Uterus (tissue), 4 donors: ENCODE data around the gene COL4A1. TPM values are rescaled to one million over a fixed set of nuclear protein-coding genes. Genes with fewer than 3 reads are reported as not detected.

Source experiments
- DNase-seq, 2 donors: peaks; one replicate each; pipeline ENCODE4 v3.0.0-alpha.2; 2019 to 2020
- H3K27ac ChIP-seq, 2 donors: fragments of 200-600 bp; sonication (generic); 1 replicate in 1 of 2; 2 replicates in 1 of 2; pipeline ENCODE4 v1.5.1; 2016 to 2018
- H3K27me3 ChIP-seq, 2 donors: fragments of 200-600 bp; sonication (generic); one replicate each; pipeline ENCODE4 v1.5.1; 2018 to 2019; ENCODE audit warnings: control low read depth in 1 of 2
- H3K36me3 ChIP-seq, 2 donors: fragments of 200-600 bp; sonication (generic); one replicate each; pipeline ENCODE4 v1.5.1; 2019; ENCODE audit warnings: control low read depth in 1 of 2
- H3K4me1 ChIP-seq, 2 donors: fragments of 200-600 bp; sonication (generic); one replicate each; pipeline ENCODE4 v1.5.1; 2018 to 2019; ENCODE audit warnings: control low read depth in 1 of 2
- H3K4me3 ChIP-seq, 2 donors: fragments of 200-600 bp; sonication (generic); 1 replicate in 1 of 2; 2 replicates in 1 of 2; pipeline ENCODE4 v1.5.1; 2018 to 2019; ENCODE audit warnings: mild to moderate bottlenecking in 1 of 2
- H3K9me3 ChIP-seq, 2 donors: fragments of 200-600 bp; sonication (generic); one replicate each; pipeline ENCODE4 v1.5.1; 2019; ENCODE audit warnings: control low read depth in 1 of 2
- CTCF ChIP-seq, 4 experiments: fragments of 200-600 bp in 2 of 4; fragments of 450-650 bp in 2 of 4; sonication (generic) in 2 of 4; IDR thresholded peaks; one replicate each; pipeline ENCODE4 v1.5.1; 2016 to 2019; ENCODE audit warnings: antibody characterized with exemption in 4 of 4, mild to moderate bottlenecking in 2 of 4, moderate library complexity in 1 of 4
- POLR2A ChIP-seq, 2 donors: fragments of 450-650 bp; IDR thresholded peaks; one replicate each; pipeline ENCODE4 v1.6.1; 2016; ENCODE audit warnings: antibody characterized with exemption in 2 of 2, mild to moderate bottlenecking in 1 of 2, moderate library complexity in 1 of 2
- intact Hi-C: fragments of 100-400 bp; cut with DNase I; formaldehyde crosslinking; loops from one replicate; pipeline ENCODE4 v1.15.1; 2023; ENCODE audit warnings: low total_unique reads
- total RNA-seq, 4 donors: library from RNA; depleted of rRNA in 3 of 4; stranded (reverse); fragments of >200 nt in 3 of 4; gene quantifications; one replicate each; pipeline versions ENCODE4 v1.1.0 to v1.2.4, GENCODE V29; 2014 to 2023
- donor health status: DM: yes; HTN: yes; CAD: no.

Gene COL4A1
- total RNA-seq, 4 donors from 2014 or later = 164 to 737 (median 209) TPM

GRCh38 chr13:110266983-110267382 lies 40.0 kb downstream of the COL4A1 start:
- H3K9me3 ChIP-seq = no peaks in the 10 kb centered on the region
- TF ChIP-seq CTCF (IDR thresholded peaks at IDR 0.05) (no peak), POLR2A (IDR thresholded peaks at IDR 0.05) (no peak)
- no peaks in the 10 kb centered on the region for H3K36me3 ChIP-seq
- H3K27ac ChIP-seq = peak overlapping the region in 1 of 2 donors; percentile 63
- peak in 1 of 2 donors; percentile 17 for DNase-seq
- H3K27me3 ChIP-seq = no peaks in the 10 kb centered on the region
- peaks cover 0 to 8% of the 10 kb centered on the region in 2 donors for H3K4me1 ChIP-seq
- H3K4me3 ChIP-seq = no peak overlapping the region
- intact Hi-C loops = no loop called here

GRCh38 chr13:110266431-110266809 lies 40.5 kb downstream of the COL4A1 start:
- H3K27ac ChIP-seq = peak overlapping the region; percentile 63 to 64
- TF ChIP-seq CTCF (IDR thresholded peaks at IDR 0.05) = no peak
- no peak for TF ChIP-seq POLR2A (IDR thresholded peaks at IDR 0.05)
- intact Hi-C loops = no loop called here
- H3K27me3 ChIP-seq = no peaks in the 10 kb centered on the region
- peaks cover 0 to 12% of the 10 kb centered on the region in 2 donors for H3K4me1 ChIP-seq
- DNase-seq = peak in 1 of 2 donors; percentile 14
- no peaks in the 10 kb centered on the region for H3K36me3 ChIP-seq
- H3K9me3 ChIP-seq = no peaks in the 10 kb centered on the region
- H3K4me3 ChIP-seq = no peak overlapping the region

GRCh38 chr13:110265682-110266430 lies 41.1 kb downstream of the COL4A1 start:
- intact Hi-C loops = no loop called here
- Histone ChIP-seq H3K27ac (peak overlapping the region; percentile 63 to 64), H3K27me3 (no peaks in the 10 kb centered on the region), H3K36me3 (no peaks in the 10 kb centered on the region), H3K9me3 (no peaks in the 10 kb centered on the region), H3K4me1 (peaks cover 0 to 13% of the 10 kb centered on the region in 2 donors), H3K4me3 (no peak overlapping the region)
- no peak for TF ChIP-seq CTCF (IDR thresholded peaks at IDR 0.05)
- TF ChIP-seq POLR2A (IDR thresholded peaks at IDR 0.05) = no peak
- peak in 1 of 2 donors; percentile 61 for DNase-seq

- no peak overlapping the region for H3K4me3 ChIP-seq
- H3K27me3 ChIP-seq = no peaks in the 10 kb centered on the region
- peaks cover 0 to 13% of the 10 kb centered on the region in 2 donors for H3K4me1 ChIP-seq
- peak in 1 of 2 donors; percentile 34 for DNase-seq
- no peaks in the 10 kb centered on the region for H3K36me3 ChIP-seq
- no peaks in the 10 kb centered on the region for H3K9me3 ChIP-seq
- peak overlapping the region; percentile 63 to 64 for H3K27ac ChIP-seq
- intact Hi-C loops = no loop called here
- no peak for TF ChIP-seq POLR2A (IDR thresholded peaks at IDR 0.05)
- TF ChIP-seq CTCF (IDR thresholded peaks at IDR 0.05) = no peak
Observed at GRCh38 chr13:110265341-110265681, 41.6 kb downstream of the COL4A1 start.

- H3K36me3 ChIP-seq = no peaks in the 10 kb centered on the region
- H3K4me3 ChIP-seq = no peak overlapping the region
- no peak for TF ChIP-seq POLR2A (IDR thresholded peaks at IDR 0.05)
- no peak for TF ChIP-seq CTCF (IDR thresholded peaks at IDR 0.05)
- no peaks in the 10 kb centered on the region for H3K9me3 ChIP-seq
- peak overlapping the region; percentile 63 to 64 for H3K27ac ChIP-seq
- DNase-seq = peak in 1 of 2 donors; percentile 11
- H3K27me3 ChIP-seq = no peaks in the 10 kb centered on the region
- intact Hi-C loops = no loop called here
- H3K4me1 ChIP-seq = peaks cover 0 to 13% of the 10 kb centered on the region in 2 donors
Observed at GRCh38 chr13:110264685-110265275, 42.2 kb downstream of the COL4A1 start.
